Muscle layer of colon (tissue), 2 donors: ENCODE data around the gene ZNF512B.
"Not testable (repeated sequence)": the region's sequence is repeated elsewhere in the genome, so short reads cannot be mapped to it uniquely, and the experiment has no call there.

ENCODE experiments used
- H3K27ac ChIP-seq: one replicate; pipeline ENCODE4 v1.7.0; 2013; ENCODE audit warnings: low read depth, mild to moderate bottlenecking, low read length, moderate library complexity
- H3K27me3 ChIP-seq, 2 donors: one replicate each; pipeline ENCODE4 v1.7.0; 2013; ENCODE audit warnings: low read length in 2 of 2, mild to moderate bottlenecking in 2 of 2; ENCODE audit not compliant: insufficient read depth in 2 of 2, control insufficient read depth in 1 of 2
- H3K36me3 ChIP-seq: one replicate; pipeline ENCODE4 v1.7.0; 2013; ENCODE audit warnings: mild to moderate bottlenecking, low read length; ENCODE audit not compliant: insufficient read depth
- H3K4me1 ChIP-seq: one replicate; pipeline ENCODE4 v1.7.0; 2013; ENCODE audit warnings: mild to moderate bottlenecking, low read length; ENCODE audit not compliant: insufficient read depth
- H3K4me3 ChIP-seq, 2 donors: one replicate each; pipeline ENCODE4 v1.7.0; 2013; ENCODE audit warnings: low read length in 2 of 2, low read depth in 1 of 2, mild to moderate bottlenecking in 1 of 2, moderate library complexity in 1 of 2
- H3K9ac ChIP-seq: one replicate; pipeline ENCODE4 v1.7.0; 2013; ENCODE audit warnings: low read length
- H3K9me3 ChIP-seq: one replicate; pipeline ENCODE4 v1.7.0; 2013; ENCODE audit warnings: mild to moderate bottlenecking, low read length
- donor health status: abdominal sarcoma.
- donor health status: Adenocarcinoma of cecum.

The ZNF512B gene

DNA sequence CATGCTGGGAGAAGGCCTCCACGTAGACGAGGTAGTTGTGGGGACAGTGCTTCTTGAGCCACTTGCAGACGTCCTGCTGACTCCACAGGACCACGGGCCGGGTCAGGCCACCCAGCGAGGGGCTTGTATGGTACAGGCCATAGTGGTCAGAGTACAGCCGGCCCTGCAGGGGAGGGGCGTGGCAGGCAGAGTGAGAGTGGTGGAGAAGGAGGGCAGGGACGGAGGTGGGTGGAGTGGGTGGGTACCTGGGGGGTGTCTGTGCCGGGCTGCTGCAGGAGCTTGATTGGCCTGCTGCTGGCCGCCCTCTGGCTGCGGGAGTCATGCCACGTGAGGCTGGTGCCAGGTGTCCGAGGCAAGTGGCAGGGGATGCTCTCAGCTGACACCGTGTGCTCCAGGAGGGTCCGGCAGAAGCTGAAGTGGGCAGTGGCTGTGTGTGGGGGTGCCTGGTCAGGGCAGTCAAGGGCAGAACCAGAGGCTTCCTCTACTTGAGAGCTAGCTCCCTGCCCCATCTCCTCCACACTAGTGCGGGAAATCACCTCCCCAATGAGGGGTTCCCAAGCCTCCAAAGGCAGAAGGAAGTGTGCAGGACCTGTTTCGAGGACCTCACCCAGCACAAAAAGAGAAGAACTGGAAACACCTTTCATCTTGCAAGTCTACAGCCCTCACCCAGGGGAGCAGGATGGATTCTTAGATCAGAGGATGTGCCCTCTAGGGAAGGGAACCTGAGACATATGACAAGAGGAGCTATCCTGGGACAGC is 7.4 kb upstream of the ZNF512B start:
- peaks cover 18% of the 10 kb centered on the region for H3K4me1 ChIP-seq
- H3K9ac ChIP-seq: no peak overlapping the region
- peaks cover 0 to 13% of the 10 kb centered on the region in 2 donors for H3K27me3 ChIP-seq
- no peak overlapping the region for H3K4me3 ChIP-seq
- H3K9me3 ChIP-seq: no peaks in the 10 kb centered on the region
- no peaks in the 10 kb centered on the region for H3K36me3 ChIP-seq
- H3K27ac ChIP-seq: no peak overlapping the region

DNA sequence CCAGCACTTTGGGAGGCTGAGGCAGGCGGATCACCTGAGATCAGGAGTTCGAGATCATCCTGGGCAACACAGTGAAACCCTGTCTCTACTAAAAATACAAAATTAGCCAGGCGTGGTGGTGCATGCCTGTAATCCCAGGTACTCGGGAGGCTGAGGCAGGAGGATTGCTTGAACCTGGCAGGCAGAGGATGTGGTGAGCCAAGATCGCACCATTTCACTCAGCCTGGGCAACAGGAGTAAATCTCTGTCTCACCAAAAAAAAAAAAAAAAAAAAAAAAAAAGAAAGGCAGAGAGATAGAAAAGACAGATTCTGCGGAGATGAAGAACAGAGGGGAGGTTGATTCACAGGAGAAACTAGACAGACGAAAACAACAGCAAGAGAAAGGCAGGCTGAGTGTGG is 6.8 kb upstream of the ZNF512B start:
- H3K36me3 ChIP-seq, H3K9ac ChIP-seq, H3K27ac ChIP-seq, H3K9me3 ChIP-seq, H3K4me3 ChIP-seq: not testable (repeated sequence)
- H3K27me3 ChIP-seq: peaks cover 0 to 13% of the 10 kb centered on the region in 2 donors
- peaks cover 12% of the 10 kb centered on the region for H3K4me1 ChIP-seq

DNA sequence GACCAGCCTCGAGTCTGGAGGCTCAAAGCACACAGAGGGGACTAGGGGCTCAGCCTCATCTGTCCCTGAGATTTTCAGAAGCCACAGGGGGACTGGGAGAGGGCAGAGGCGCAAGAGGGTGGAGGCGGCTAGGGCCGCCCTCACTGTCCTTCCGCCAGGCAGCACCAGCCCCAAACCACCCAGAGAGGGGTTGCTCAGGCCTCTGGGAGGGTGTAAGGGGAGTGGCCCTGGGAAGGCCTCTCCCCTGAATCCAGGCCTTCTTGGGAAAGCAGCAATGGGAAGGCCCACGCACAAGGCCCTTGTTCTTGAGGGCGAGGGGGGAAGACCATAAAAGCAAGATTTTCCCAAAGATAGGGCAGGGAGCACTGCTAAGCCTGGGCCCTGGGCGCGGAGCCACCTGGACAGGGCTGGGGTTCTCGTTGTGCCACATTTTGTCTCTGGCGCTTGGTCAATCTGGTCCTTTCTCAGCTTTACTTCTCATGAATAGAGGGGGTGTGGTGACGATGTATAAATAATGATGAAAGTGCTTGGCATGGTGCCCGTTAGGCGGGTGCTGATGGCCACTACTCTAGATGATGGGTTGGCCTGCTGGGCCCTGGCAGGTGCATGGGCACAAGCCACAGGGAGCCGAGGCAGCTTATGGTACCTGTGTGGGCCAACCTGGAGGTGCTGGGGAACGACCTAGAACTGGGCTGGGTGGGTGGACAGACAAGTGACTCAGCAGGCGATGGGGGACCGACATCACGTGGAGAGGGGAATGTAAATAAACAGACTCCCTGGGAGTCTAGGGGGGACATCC is 4.9 kb upstream of the ZNF512B start:
- Histone ChIP-seq H3K36me3 (no peaks in the 10 kb centered on the region), H3K9me3 (no peaks in the 10 kb centered on the region), H3K4me1 (peaks cover under 1% of the 10 kb centered on the region), H3K9ac (no peak overlapping the region), H3K4me3 (no peak overlapping the region), H3K27me3 (peaks cover 0 to 13% of the 10 kb centered on the region in 2 donors), H3K27ac (no peak overlapping the region)

DNA sequence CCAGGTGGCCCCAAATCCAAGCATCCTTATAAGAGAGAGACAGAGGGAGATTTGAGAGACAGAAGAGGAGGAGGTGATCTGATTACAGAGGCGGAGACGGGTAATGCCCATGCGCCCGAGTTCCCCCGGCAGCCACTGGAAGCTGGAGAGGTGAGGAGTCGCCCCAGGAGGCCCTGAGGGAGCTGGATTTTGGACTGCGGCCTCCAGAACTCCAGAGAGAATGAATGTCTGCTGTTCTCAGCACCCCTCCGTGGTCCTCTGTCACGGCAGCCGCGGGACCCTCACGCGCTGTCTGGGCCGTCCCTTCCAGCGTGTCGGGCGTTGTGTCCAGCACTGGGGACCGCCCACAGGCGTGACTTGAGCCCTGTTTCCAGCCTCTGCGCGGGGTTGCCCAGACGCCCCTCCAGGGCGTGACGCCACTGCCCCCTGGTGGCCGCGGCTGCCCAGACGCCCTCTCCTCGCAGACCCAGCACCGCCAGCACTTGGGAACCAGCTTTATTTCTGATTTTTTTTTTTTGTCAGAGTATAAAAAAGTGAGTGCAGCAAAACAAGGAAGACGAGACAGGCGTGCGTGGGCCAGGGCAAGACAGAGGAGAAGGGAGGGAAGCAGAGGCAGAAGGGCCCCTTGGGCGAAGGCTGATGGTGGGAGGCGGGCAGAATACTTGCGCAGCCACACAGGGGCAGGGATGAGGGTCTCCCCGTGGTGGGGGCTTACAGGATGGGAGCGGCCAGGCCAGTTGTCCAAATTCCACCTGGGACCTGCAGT is 4.1 kb upstream of the ZNF512B start:
- Histone ChIP-seq H3K27ac (peak overlapping the region; percentile 49), H3K4me3 (peak overlapping the region; percentile 36 to 54), H3K36me3 (no peaks in the 10 kb centered on the region), H3K9me3 (no peaks in the 10 kb centered on the region), H3K4me1 (peaks cover 2% of the 10 kb centered on the region), H3K9ac (no peak overlapping the region), H3K27me3 (peaks cover 0 to 11% of the 10 kb centered on the region in 2 donors)

DNA sequence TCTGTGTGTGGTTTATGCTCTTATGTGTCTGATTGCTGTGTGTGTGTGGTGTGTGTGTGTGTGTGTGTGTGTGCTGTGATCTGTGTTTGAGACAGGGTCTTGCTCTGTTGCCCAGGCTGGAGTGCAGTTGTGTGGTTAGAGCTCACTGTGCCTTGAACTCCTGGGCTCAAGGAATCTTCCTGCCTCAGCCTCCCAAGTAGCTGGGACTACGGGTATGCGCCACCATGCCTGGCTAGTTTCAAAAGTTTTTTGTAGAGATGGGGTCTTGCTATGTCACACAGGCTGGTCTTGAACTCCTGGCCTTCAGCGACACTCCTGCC is 3.4 kb upstream of the ZNF512B start:
- Histone ChIP-seq H3K36me3 (no peaks in the 10 kb centered on the region), H3K4me3 (no peak overlapping the region), H3K9me3 (no peaks in the 10 kb centered on the region), H3K27ac (peak overlapping the region; percentile 49), H3K4me1 (peaks cover 9% of the 10 kb centered on the region), H3K27me3 (peaks cover 0 to 4% of the 10 kb centered on the region in 2 donors), H3K9ac (no peak overlapping the region)

DNA sequence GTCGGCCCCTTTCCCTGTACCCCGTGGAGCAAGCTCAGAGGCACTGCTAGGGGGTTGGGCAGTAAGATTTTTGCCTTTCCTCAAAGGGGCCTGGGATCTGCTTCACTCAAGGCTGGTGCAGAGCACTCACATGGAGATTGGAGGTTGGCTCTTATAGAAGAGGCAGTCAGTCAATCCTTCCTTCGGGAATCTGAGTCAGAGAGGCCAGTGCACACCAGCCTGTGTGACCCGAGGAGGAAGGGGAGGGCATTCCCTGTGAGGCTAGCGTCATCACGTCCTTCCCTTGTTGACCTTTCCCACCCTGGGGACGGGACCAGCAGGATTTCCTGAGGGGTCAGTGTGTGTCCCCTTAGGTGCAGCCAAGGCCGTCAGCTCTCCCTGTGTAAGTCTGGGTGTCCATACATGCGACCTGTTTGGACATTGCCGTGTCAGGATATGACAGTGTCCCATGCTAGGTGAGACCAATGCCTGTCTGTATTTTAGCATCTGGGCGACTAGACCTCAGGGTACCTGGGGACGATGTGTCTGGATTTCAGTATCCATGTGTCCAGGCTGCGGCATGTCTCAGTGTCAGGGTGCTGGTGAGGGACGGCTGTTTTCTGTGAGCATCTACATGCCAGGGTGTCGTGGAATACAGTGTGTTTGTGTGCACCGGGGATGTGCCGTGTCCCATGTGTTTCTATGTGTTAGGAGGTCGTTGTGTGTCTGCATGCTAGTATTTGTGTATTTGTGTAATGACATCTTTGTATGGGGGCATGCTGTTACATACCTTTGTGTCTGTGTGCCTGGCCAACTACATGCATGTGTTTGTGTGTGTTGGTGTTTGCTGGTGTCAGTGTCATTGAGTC is 2.8 kb upstream of the ZNF512B start:
- Histone ChIP-seq H3K36me3 (no peaks in the 10 kb centered on the region), H3K27ac (no peak overlapping the region)

DNA sequence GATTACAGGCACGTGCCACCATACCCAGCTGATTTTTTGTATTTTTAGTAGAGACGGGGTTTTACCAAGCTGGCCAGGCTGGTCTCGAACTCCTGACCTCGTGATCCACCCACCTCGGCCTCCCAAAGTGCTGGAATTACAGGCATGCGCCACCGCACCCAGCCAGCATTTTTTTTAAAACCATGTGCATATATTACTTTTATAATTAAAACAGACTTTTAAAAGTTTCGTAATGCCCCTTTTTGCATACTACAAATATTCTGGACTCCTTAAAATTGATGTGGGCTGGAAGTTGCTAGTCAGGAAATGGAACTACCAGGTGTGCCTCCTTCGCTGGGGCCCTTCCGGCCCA is 2.2 kb upstream of the ZNF512B start:
- H3K9ac ChIP-seq, H3K27me3 ChIP-seq, H3K36me3 ChIP-seq, H3K4me3 ChIP-seq, H3K27ac ChIP-seq, H3K9me3 ChIP-seq: not testable (repeated sequence)
- H3K4me1 ChIP-seq: peaks cover 12% of the 10 kb centered on the region

More for the DNA sequence above, 2.8 kb upstream of the ZNF512B start:
- Histone ChIP-seq H3K9me3 (no peaks in the 10 kb centered on the region), H3K4me3 (no peak overlapping the region), H3K9ac (no peak overlapping the region), H3K27me3 (no peaks in the 10 kb centered on the region), H3K4me1 (peaks cover 12% of the 10 kb centered on the region)

DNA sequence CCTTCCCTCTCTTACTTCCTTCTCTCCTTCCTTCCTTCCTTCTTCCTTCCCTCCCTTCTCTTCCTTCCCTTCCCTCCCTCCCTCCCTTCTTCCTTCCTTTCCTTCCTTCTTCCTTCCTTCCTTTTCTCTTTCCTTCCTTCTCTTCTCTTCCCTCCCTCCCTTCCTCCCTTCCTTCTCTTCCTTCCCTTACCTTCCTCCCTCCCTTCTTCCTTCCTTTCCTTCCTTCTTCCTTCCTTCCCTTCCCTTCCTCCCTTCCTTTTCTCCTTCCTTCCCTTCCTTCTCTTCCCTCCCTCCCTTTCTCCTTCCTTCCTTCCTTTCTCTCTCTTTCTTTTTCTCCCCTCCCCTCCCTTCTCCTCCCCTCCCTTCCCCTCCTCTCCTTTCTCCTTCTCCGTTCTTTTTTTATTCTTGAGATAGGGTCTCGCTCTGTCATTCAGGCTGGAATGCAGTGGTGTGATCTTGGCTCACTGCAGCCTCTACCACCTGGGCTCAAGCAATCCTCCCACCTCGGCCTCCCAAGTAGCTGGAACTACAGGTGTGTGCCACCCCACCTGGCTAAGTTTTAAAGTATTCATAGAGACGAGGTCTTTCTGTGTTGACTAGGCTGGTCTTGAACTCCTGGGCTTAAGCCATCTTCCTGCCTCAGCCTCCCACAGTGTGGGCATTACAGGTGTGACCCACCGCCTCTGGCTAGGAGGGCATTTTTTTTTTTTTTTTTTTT is 1.1 kb upstream of the ZNF512B start:
- Histone ChIP-seq H3K36me3 (peaks cover 12% of the 10 kb centered on the region), H3K4me3 (no peak overlapping the region), H3K9ac (no peak overlapping the region)

DNA sequence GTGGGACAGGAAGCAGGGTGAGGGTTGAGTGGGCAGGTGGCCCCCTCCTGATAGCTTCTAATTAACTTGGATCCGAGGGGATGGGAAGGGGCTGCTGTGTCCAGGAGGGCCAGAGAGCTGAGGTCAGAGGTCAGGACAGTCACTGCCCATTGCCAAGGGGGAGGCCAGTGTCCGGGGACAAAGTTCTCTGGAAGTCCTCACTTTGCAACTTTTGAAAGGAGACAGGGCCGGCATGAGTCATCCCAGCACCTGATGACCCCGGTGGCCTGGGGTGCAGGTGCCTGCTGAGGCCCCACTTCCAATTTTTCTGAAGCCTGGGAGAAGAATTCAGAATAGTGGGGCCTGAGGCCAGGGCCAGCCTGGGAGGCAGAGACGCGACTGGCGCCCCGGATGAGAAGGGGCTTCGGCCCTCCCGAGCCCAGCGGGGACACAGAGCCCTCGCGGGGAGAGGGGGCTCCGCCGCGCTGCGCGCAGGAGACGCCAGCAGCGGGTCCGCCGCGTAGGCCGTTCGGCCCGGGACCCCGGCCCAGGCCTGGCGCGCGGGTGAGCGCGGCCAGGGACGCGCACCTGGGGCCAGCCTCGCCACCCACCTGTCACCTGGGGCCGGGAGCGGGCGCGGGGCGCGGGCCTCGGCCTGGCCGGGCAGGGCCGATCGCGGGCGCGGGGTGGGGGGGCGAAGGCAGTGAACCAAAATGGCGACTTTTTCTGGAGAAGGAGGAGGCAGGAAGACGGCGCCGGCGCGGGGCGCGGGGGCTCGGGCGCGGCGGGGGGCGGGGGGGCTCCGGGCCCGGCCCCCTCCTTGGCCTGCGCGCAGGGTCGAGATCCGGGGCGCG is 586 bp downstream of the ZNF512B start:
- Histone ChIP-seq H3K4me3 (peak overlapping the region; percentile 33 to 65), H3K9ac (peak overlapping the region; percentile 82), H3K4me1 (peaks cover 12% of the 10 kb centered on the region), H3K9me3 (no peaks in the 10 kb centered on the region), H3K36me3 (peaks cover 12% of the 10 kb centered on the region), H3K27me3 (no peaks in the 10 kb centered on the region), H3K27ac (peak overlapping the region; percentile 35)

More for the DNA sequence above, 1.1 kb upstream of the ZNF512B start:
- no peaks in the 10 kb centered on the region for H3K9me3 ChIP-seq
- H3K4me1 ChIP-seq: peaks cover 12% of the 10 kb centered on the region
- no peak overlapping the region for H3K27ac ChIP-seq
- no peaks in the 10 kb centered on the region for H3K27me3 ChIP-seq
